Measurements from ENCODE around the gene SYMPK.
A peak's percentile ranks its signal among the peaks of the same experiment; 100 is the strongest.

DNA sequence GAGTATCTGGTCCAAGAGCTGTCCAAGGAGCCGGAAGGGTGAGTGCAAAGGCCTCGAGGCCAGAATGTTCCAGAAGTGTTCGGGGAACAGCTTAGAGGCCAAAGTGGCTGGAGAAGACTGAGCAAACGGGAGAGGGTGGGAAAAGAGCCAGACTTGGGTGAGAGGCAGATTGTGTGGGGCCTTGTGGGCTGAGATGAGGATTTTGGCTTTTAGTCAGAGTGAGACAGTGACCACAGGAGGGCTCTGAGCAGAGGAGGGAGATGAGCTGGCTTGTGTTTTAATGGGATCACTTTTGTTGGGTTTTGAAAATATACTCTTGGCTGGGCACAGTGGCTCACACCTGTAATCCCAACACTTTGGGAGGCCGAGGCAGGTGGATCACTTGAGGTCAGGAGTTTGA is 46.0 kb upstream of the SYMPK start:
- TF ChIP-seq, protein P1, sequence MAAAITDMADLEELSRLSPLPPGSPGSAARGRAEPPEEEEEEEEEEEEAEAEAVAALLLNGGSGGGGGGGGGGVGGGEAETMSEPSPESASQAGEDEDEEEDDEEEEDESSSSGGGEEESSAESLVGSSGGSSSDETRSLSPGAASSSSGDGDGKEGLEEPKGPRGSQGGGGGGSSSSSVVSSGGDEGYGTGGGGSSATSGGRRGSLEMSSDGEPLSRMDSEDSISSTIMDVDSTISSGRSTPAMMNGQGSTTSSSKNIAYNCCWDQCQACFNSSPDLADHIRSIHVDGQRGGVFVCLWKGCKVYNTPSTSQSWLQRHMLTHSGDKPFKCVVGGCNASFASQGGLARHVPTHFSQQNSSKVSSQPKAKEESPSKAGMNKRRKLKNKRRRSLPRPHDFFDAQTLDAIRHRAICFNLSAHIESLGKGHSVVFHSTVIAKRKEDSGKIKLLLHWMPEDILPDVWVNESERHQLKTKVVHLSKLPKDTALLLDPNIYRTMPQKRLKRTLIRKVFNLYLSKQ (tag by site-specific recombination; IDR thresholded peaks at IDR 0.05; ENCODE audit: borderline replicate concordance): no peak
- TF ChIP-seq, protein P2, sequence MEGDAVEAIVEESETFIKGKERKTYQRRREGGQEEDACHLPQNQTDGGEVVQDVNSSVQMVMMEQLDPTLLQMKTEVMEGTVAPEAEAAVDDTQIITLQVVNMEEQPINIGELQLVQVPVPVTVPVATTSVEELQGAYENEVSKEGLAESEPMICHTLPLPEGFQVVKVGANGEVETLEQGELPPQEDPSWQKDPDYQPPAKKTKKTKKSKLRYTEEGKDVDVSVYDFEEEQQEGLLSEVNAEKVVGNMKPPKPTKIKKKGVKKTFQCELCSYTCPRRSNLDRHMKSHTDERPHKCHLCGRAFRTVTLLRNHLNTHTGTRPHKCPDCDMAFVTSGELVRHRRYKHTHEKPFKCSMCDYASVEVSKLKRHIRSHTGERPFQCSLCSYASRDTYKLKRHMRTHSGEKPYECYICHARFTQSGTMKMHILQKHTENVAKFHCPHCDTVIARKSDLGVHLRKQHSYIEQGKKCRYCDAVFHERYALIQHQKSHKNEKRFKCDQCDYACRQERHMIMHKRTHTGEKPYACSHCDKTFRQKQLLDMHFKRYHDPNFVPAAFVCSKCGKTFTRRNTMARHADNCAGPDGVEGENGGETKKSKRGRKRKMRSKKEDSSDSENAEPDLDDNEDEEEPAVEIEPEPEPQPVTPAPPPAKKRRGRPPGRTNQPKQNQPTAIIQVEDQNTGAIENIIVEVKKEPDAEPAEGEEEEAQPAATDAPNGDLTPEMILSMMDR (tag by site-specific recombination; IDR thresholded peaks at IDR 0.05): 0 out of 2 replicates have a peak, but pooled peaks have one; percentile 26
- no peak for TF ChIP-seq ZNF292 (tag by site-specific recombination; IDR thresholded peaks at IDR 0.05; ENCODE audit: borderline replicate concordance, low read depth)
- TF ChIP-seq HOXA7 (CRISPR knock-in tag; IDR thresholded peaks at IDR 0.05; ENCODE audit: borderline replicate concordance): no peak
- TF ChIP-seq ZSCAN30 (tag by site-specific recombination; IDR thresholded peaks at IDR 0.05): no peak
- TF ChIP-seq, protein P3, sequence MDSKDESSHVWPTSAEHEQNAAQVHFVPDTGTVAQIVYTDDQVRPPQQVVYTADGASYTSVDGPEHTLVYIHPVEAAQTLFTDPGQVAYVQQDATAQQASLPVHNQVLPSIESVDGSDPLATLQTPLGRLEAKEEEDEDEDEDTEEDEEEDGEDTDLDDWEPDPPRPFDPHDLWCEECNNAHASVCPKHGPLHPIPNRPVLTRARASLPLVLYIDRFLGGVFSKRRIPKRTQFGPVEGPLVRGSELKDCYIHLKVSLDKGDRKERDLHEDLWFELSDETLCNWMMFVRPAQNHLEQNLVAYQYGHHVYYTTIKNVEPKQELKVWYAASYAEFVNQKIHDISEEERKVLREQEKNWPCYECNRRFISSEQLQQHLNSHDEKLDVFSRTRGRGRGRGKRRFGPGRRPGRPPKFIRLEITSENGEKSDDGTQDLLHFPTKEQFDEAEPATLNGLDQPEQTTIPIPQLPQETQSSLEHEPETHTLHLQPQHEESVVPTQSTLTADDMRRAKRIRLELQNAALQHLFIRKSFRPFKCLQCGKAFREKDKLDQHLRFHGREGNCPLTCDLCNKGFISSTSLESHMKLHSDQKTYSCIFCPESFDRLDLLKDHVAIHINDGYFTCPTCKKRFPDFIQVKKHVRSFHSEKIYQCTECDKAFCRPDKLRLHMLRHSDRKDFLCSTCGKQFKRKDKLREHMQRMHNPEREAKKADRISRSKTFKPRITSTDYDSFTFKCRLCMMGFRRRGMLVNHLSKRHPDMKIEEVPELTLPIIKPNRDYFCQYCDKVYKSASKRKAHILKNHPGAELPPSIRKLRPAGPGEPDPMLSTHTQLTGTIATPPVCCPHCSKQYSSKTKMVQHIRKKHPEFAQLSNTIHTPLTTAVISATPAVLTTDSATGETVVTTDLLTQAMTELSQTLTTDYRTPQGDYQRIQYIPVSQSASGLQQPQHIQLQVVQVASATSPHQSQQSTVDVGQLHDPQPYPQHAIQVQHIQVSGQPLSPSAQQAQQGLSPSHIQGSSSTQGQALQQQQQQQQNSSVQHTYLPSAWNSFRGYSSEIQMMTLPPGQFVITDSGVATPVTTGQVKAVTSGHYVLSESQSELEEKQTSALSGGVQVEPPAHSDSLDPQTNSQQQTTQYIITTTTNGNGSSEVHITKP (tag by site-specific recombination; IDR thresholded peaks at IDR 0.05): no peak
- TF ChIP-seq ZNF354C (tag by site-specific recombination; IDR thresholded peaks at IDR 0.05; ENCODE audit: borderline replicate concordance, low read depth): no peak
- TF ChIP-seq, protein P4, sequence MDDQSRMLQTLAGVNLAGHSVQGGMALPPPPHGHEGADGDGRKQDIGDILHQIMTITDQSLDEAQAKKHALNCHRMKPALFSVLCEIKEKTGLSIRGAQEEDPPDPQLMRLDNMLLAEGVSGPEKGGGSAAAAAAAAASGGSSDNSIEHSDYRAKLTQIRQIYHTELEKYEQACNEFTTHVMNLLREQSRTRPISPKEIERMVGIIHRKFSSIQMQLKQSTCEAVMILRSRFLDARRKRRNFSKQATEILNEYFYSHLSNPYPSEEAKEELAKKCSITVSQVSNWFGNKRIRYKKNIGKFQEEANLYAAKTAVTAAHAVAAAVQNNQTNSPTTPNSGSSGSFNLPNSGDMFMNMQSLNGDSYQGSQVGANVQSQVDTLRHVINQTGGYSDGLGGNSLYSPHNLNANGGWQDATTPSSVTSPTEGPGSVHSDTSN (CRISPR knock-in tag; IDR thresholded peaks at IDR 0.05): no peak

All from HEK293 (cell line).